Kidney epithelial cell (primary cell): ENCODE results near the gene HARS1. TPM values are rescaled to one million over a fixed set of nuclear protein-coding genes. Genes with fewer than 3 reads are reported as not detected.
"Not testable (repeated sequence)": the region's sequence is repeated elsewhere in the genome, so short reads cannot be mapped to it uniquely, and the experiment has no call there.

Source experiments
- DNase-seq: peaks from one replicate; pipeline ENCODE4 v3.0.0-alpha.2; 2010; ENCODE audit warnings: low read depth
- H3K27me3 ChIP-seq: 2 replicates; pipeline ENCODE4 v1.6.0; 2011; ENCODE audit warnings: low read length; ENCODE audit not compliant: control insufficient read depth, insufficient read depth
- H3K36me3 ChIP-seq: 2 replicates; pipeline ENCODE4 v1.5.1; 2011; ENCODE audit warnings: low read length; ENCODE audit not compliant: control insufficient read depth, insufficient read depth
- H3K4me3 ChIP-seq: 2 replicates; pipeline ENCODE4 v1.5.1; 2011; ENCODE audit warnings: low read depth, mild to moderate bottlenecking, control low read depth, low read length
- CTCF ChIP-seq: IDR thresholded peaks from 2 replicates; pipeline ENCODE4 v1.5.1; 2011; ENCODE audit warnings: mild to moderate bottlenecking, moderate library complexity, low read length, control low read depth, inconsistent platforms; ENCODE audit not compliant: insufficient read depth, poor library complexity, severe bottlenecking
- total RNA-seq: library from RNA; depleted of rRNA; stranded (reverse); fragments of >200 nt; gene quantifications from 2 replicates; pipeline ENCODE4 v1.2.3, GENCODE V29; 2015

HARS1 gene
- total RNA-seq, 1 donor from 2014 or later, result 97.1 TPM

DNA sequence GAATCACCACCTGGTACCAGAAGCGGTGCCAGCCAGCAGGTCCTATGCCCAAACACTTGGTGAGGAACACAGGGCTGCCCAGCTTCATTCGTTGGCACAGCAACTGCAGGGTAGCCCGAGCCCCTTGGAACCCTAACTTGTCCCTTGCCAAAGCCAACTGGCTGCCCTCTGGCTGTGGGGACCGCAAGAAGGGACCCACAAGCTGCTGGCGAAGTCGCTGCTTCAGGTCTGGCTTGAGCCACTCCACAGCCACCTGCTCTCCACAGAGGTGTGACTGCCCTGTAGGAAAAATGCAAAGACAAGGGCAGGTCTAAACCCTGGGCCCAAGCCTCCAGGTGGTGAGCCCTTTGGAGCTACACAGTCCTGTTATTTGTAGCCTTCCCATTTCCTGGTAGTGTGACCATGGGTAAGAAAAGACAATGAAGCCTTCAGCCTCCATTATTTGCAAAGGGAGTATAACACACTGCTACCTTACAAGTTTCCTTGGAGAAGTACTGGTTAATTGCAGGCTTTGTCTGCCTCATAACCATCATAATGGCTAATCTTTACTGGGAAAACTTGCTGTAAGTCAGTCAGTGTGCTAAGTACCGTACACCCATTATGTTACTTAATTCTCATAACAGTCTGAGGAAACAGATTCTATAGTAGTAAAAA, 19.6 kb downstream of the HARS1 start:
- Histone ChIP-seq H3K27me3 (no peaks in the 10 kb centered on the region), H3K36me3 (peaks cover 2% of the 10 kb centered on the region), H3K4me3 (no peak overlapping the region)
- DNase-seq, result no peak
- no peak for TF ChIP-seq CTCF

DNA sequence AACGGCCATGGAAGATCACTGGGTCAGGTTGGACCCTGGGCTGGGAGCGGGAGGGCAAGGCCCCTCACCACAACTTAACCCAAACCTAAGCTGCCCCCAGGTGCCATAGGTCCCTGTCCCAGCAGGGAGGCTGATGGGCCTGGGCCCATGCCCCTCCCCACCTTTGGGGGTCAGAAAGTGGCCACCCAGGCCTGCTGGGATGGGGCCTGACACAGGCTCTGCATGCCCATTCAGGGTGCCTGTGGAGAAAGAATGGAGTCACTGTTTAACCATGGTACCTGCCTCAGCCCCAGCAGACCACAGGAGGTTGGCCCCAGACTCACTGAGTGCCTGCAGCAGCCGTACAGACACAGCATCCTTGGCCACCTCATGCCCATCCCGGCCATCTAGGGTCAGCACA, 20.1 kb downstream of the HARS1 start:
- not testable (repeated sequence) for H3K27me3 ChIP-seq, H3K4me3 ChIP-seq, H3K36me3 ChIP-seq, DNase-seq

DNA sequence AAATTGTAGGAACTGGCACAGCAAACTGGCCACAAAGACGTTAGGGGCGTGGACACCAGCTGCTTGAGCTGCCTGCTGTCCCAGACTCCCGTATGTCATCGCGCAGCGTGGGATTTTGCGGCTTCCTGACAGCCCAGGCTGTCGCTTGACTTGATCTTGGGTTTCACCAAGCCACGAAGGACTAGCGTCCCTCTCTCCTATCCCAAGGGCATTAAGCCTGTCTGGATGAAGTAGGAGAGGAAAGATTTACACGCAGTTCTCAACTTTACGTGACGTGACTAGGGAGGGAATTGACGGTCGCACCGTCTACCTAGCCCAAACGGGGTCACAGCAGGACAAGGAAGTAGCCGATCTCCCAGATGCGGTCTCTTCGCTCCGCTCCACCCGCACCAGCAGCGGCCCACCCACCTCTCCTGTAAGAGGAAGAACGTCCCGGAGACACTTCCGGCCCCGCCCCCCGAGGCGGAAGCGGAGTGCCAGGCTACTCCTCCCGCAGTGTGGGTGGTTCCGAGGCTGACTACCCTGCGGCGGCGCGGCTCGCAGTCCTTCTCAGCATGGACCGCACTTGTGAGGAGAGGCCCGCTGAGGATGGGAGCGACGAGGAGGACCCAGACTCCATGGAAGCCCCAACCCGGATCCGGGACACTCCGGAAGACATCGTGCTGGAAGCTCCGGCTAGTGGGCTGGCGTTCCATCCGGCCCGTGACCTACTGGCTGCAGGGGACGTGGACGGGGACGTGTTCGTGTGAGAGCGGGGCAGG, 26.6 kb downstream of the HARS1 start, which contains the start of gene WDR55:
Gene WDR55 (plus strand): TSS at position 546 of the 761 bp plus-strand sequence. CDS start 9 bp downstream, at position 555.
- Histone ChIP-seq H3K4me3 (peak within 1 kb of the TSS; percentile 92), H3K27me3 (no peaks in the 10 kb centered on the region), H3K36me3 (peaks cover 3% of the 10 kb centered on the region)
- TF ChIP-seq CTCF, result no peak
- DNase-seq, result peak; percentile 50

DNA sequence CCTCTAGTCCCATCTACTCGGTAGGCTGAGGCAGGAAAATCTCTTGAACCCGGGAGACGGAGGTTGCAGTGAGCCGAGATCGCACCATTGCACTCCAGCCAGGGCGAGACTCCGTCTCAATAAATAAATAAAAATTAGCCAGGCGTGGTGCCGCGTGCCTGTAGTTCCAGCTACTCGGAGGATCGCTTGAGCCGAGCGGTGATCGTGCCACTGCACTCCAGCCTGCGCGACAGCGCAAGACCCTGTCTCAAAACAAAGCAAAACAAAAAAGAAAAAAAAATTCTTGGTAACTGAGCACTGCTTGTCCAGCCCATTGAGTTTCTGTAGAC, 27.2 kb downstream of the HARS1 start:
- no peak for TF ChIP-seq CTCF
- peak overlapping the region; percentile 92 for H3K4me3 ChIP-seq
- H3K36me3 ChIP-seq, result peaks cover 2% of the 10 kb centered on the region

DNA sequence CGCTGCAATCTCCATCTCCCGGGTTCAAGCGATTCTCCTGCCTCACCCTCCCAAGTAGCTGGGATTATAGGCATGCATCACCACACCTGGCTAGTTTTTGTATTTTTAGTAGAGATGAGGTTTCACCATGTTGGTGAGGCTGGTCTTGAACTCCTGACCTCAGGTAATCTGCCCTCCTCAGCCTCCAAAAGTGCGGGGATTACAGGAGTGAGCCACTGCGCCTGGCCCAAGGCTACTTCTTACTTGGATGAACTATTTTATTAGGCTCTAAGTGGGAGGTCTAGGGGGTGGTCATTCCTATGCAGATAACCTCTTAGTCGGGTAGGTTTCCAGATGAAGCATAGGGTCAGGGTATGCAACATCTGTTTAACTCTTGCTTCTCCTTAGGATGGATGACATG, 30.8 kb downstream of the HARS1 start:
- DNase-seq, H3K4me3 ChIP-seq, H3K27me3 ChIP-seq, H3K36me3 ChIP-seq: not testable (repeated sequence)

More for the DNA sequence above, 27.2 kb downstream of the HARS1 start:
- DNase-seq, result no peak
- H3K27me3 ChIP-seq, result no peaks in the 10 kb centered on the region

- TF ChIP-seq CTCF, result no peak
- no peak for DNase-seq
- H3K36me3 ChIP-seq, result peaks cover 4% of the 10 kb centered on the region
- H3K27me3 ChIP-seq, result no peaks in the 10 kb centered on the region
- H3K4me3 ChIP-seq, result no peak overlapping the region
Observed at GRCh38 chr5:140658870-140659269, 32.3 kb downstream of the HARS1 start.

- DNase-seq, result no peak
- peaks cover 3% of the 10 kb centered on the region for H3K36me3 ChIP-seq
- no peaks in the 10 kb centered on the region for H3K27me3 ChIP-seq
- peak overlapping the region; percentile 92 for H3K4me3 ChIP-seq
- no peak for TF ChIP-seq CTCF
Observed at GRCh38 chr5:140647042-140647419, 44.1 kb downstream of the HARS1 start.
